ENCODE data around the gene ZYG11B. TPM values are rescaled to one million over a fixed set of nuclear protein-coding genes. Genes with fewer than 3 reads are reported as not detected.
"Not testable (repeated sequence)": the region's sequence is repeated elsewhere in the genome, so short reads cannot be mapped to it uniquely, and the experiment has no call there.

The ZYG11B gene
- total RNA-seq, 1 donor from 2014 or later: 13.2 TPM

- no peak for ATAC-seq
These were observed 33.7 kb downstream of the ZYG11B start for GRCh38 chr1:52759908-52760307.

GRCh38 chr1:52767596-52768280 lies 41.5 kb downstream of the ZYG11B start:
- ATAC-seq: no peak

GRCh38 chr1:52769346-52770033 lies 43.2 kb downstream of the ZYG11B start:
- ATAC-seq: no peak

GRCh38 chr1:52771384-52771783 lies 45.1 kb downstream of the ZYG11B start:
- no peak for ATAC-seq

- no peak for ATAC-seq
These were observed 59.9 kb downstream of the ZYG11B start for GRCh38 chr1:52786148-52786547.

- ATAC-seq: not testable (repeated sequence)
These were observed 64.2 kb downstream of the ZYG11B start for GRCh38 chr1:52790429-52790828.

- ATAC-seq: no peak
These were observed 65.8 kb downstream of the ZYG11B start for GRCh38 chr1:52792036-52792435.

GRCh38 chr1:52793717-52794116 lies 67.5 kb downstream of the ZYG11B start:
- not testable (repeated sequence) for ATAC-seq

GRCh38 chr1:52795464-52795863 lies 69.2 kb downstream of the ZYG11B start:
- no peak for ATAC-seq

- no peak for ATAC-seq
These were observed 72.1 kb downstream of the ZYG11B start for GRCh38 chr1:52798331-52798730.

- ATAC-seq: no peak
These were observed 74.8 kb downstream of the ZYG11B start for GRCh38 chr1:52801011-52801410.

GRCh38 chr1:52804083-52804482 lies 77.8 kb downstream of the ZYG11B start:
- ATAC-seq: not testable (repeated sequence)

GRCh38 chr1:52814465-52814864 lies 88.2 kb downstream of the ZYG11B start:
- ATAC-seq: no peak

- ATAC-seq: not testable (repeated sequence)
These were observed 94.6 kb downstream of the ZYG11B start for GRCh38 chr1:52820830-52821229.

GRCh38 chr1:52825868-52826267 lies 99.6 kb downstream of the ZYG11B start:
- no peak for ATAC-seq

- no peak for ATAC-seq
These were observed 108.5 kb downstream of the ZYG11B start for GRCh38 chr1:52834798-52835197.

GRCh38 chr1:52836035-52836434 lies 109.8 kb downstream of the ZYG11B start:
- no peak for ATAC-seq

GRCh38 chr1:52839175-52839574 lies 112.9 kb downstream of the ZYG11B start:
- not testable (repeated sequence) for ATAC-seq

GRCh38 chr1:52842643-52843310 lies 116.5 kb downstream of the ZYG11B start, which contains the start of gene ZYG11A:
Gene ZYG11A (plus strand): TSS chr1:52842760. CDS start chr1:52842884, 124 bp downstream.
- ATAC-seq: peak; percentile 90

GRCh38 chr1:52845119-52845518 lies 118.9 kb downstream of the ZYG11B start:
- ATAC-seq: not testable (repeated sequence)

GRCh38 chr1:52848423-52848822 lies 122.2 kb downstream of the ZYG11B start:
- ATAC-seq: no peak

GRCh38 chr1:52850951-52851350 lies 124.7 kb downstream of the ZYG11B start:
- ATAC-seq: no peak

GRCh38 chr1:52852854-52853253 lies 126.6 kb downstream of the ZYG11B start:
- ATAC-seq: no peak

- no peak for ATAC-seq
These were observed 129.3 kb downstream of the ZYG11B start for GRCh38 chr1:52855584-52855983.
